H1 (cell line): Measurements from ENCODE around the gene PITPNM1. TPM values are rescaled to one million over a fixed set of nuclear protein-coding genes. Genes with fewer than 3 reads are reported as not detected.

ENCODE experiments used
- CTCF ChIA-PET: fragments of 300-600 bp; sonication (Branson Sonifier 250); formaldehyde crosslinking; loops from one replicate; lab custom pipeline; 2021; ENCODE audit not compliant: partially characterized antibody; lab: Charles Lee
- POLR2A ChIA-PET: fragments of 300-600 bp; sonication (Branson Sonifier 250); formaldehyde crosslinking; loops from one replicate; lab custom pipeline; 2021; ENCODE audit warnings: inconsistent platforms; ENCODE audit not compliant: partially characterized antibody; lab: Charles Lee
- DNase-seq, 2 experiments: peaks; one replicate each; pipeline versions ENCODE4 v3.0.0 to v3.0.0-alpha.2; 2010 to 2022; ENCODE audit warnings: low spot score in 2 of 2, low read depth in 1 of 2, mixed read lengths in 1 of 2
- FAIRE-seq: peaks from 2 replicates; lab custom pipeline; 2011; peaks lifted over from hg19 to GRCh38; lab: Jason Lieb, UNC
- H2AFZ ChIP-seq: 2 replicates; pipeline ENCODE4 v1.8.1; 2012; ENCODE audit warnings: low read length, inconsistent platforms
- H2AK5ac ChIP-seq: 2 replicates; pipeline ENCODE4 v1.6.1; 2013; ENCODE audit warnings: low read depth, low read length
- H2BK120ac ChIP-seq: replicated peaks from 2 replicates; pipeline ENCODE3; 2013; ENCODE audit warnings: low read depth, low read length, inconsistent platforms
- H2BK12ac ChIP-seq: 2 replicates; pipeline ENCODE4 v1.6.1; 2013; ENCODE audit warnings: low read depth, low read length
- H2BK15ac ChIP-seq: 2 replicates; pipeline ENCODE4 v1.6.1; 2013; ENCODE audit warnings: low read length
- H2BK20ac ChIP-seq: 2 replicates; pipeline ENCODE4 v1.6.1; 2013; ENCODE audit warnings: low read length
- H2BK5ac ChIP-seq: 2 replicates; pipeline ENCODE4 v1.6.1; 2013; ENCODE audit warnings: low read depth, low read length
- H3K14ac ChIP-seq: 2 replicates; pipeline ENCODE4 v1.6.1; 2013; ENCODE audit warnings: inconsistent platforms; ENCODE audit not compliant: insufficient read length
- H3K18ac ChIP-seq: 2 replicates; pipeline ENCODE4 v1.6.1; 2013; ENCODE audit warnings: low read length; ENCODE audit errors: extremely low read depth
- H3K23ac ChIP-seq: 2 replicates; pipeline ENCODE4 v1.6.1; 2013; ENCODE audit warnings: inconsistent platforms; ENCODE audit not compliant: insufficient read length
- H3K23me2 ChIP-seq: 2 replicates; pipeline ENCODE4 v1.6.1; 2013; ENCODE audit warnings: low read depth, low read length
- H3K27ac ChIP-seq: 2 replicates; pipeline ENCODE4 v1.6.1; 2011; ENCODE audit warnings: low read depth, low read length, inconsistent platforms
- H3K27me3 ChIP-seq, 4 experiments: replicated peaks in 1 of 4; 1 replicate in 1 of 4; 2 replicates in 3 of 4; pipeline versions ENCODE4 v1.6.1 to v1.8.1; 2011 to 2013; ENCODE audit warnings: low read length in 3 of 4, mild to moderate bottlenecking in 3 of 4, inconsistent platforms in 2 of 4, mixed read lengths in 2 of 4, moderate library complexity in 1 of 4; ENCODE audit not compliant: control insufficient read depth in 3 of 4, insufficient read depth in 3 of 4; ENCODE audit errors: extremely low read depth in 1 of 4
- H3K36me3 ChIP-seq, 4 experiments: 2 replicates each; pipeline versions ENCODE4 v1.6.1 to v1.8.1; 2011 to 2013; ENCODE audit warnings: mild to moderate bottlenecking in 4 of 4, low read length in 3 of 4, moderate library complexity in 2 of 4, control low read depth in 1 of 4, inconsistent platforms in 1 of 4; ENCODE audit not compliant: insufficient read depth in 4 of 4, control insufficient read depth in 2 of 4
- H3K4ac ChIP-seq: replicated peaks from 2 replicates; pipeline ENCODE3; 2013; ENCODE audit warnings: low read length, low read depth, mixed read lengths, inconsistent platforms; ENCODE audit not compliant: insufficient read length
- H3K4me1 ChIP-seq, 4 experiments: replicated peaks in 1 of 4; 1 replicate in 1 of 4; 2 replicates in 3 of 4; pipeline versions ENCODE4 v1.6.1 to v1.8.1; 2011 to 2013; ENCODE audit warnings: low read length in 3 of 4, inconsistent platforms in 2 of 4, mixed read lengths in 1 of 4; ENCODE audit not compliant: insufficient read depth in 4 of 4, control insufficient read depth in 3 of 4
- H3K4me2 ChIP-seq, 2 experiments: 2 replicates each; pipeline versions ENCODE4 v1.6.1 to v1.8.1; 2011 to 2013; ENCODE audit warnings: low read depth in 2 of 2, low read length in 2 of 2, control low read depth in 1 of 2, inconsistent platforms in 1 of 2, mild to moderate bottlenecking in 1 of 2; ENCODE audit not compliant: insufficient read depth in 1 of 2
- H3K4me3 ChIP-seq, 4 experiments: fragments of 200-600, 300-600 bp in 1 of 4; sonication (generic), shearing (Covaris generic), sonication (Bioruptor Twin) in 1 of 4; 2 replicates each; pipeline versions ENCODE4 v1.5.1 to v1.8.1; 2011 to 2016; ENCODE audit warnings: low read length in 4 of 4, low read depth in 3 of 4, control low read depth in 2 of 4, inconsistent platforms in 2 of 4, mild to moderate bottlenecking in 2 of 4, mixed read lengths in 1 of 4, moderate library complexity in 1 of 4; ENCODE audit not compliant: insufficient read depth in 2 of 4; ENCODE audit errors: extremely low read depth in 1 of 4
- H3K56ac ChIP-seq: replicated peaks from 2 replicates; pipeline ENCODE3; 2013; ENCODE audit warnings: low read depth, mild to moderate bottlenecking, mixed read lengths, low read length, inconsistent platforms; ENCODE audit not compliant: insufficient read length
- H3K79me1 ChIP-seq: 2 replicates; pipeline ENCODE4 v1.6.1; 2013; ENCODE audit warnings: low read depth, low read length, control low read depth
- H3K79me2 ChIP-seq, 2 experiments: 2 replicates each; pipeline versions ENCODE4 v1.6.1 to v1.8.1; 2012 to 2013; ENCODE audit warnings: low read length in 2 of 2, mild to moderate bottlenecking in 2 of 2, inconsistent platforms in 1 of 2; ENCODE audit not compliant: insufficient read depth in 2 of 2, control insufficient read depth in 1 of 2
- H3K9ac ChIP-seq, 4 experiments: replicated peaks in 1 of 4; 1 replicate in 1 of 4; 2 replicates in 3 of 4; pipeline versions ENCODE4 v1.6.1 to v1.8.1; 2011 to 2013; ENCODE audit warnings: low read depth in 3 of 4, low read length in 3 of 4, control low read depth in 2 of 4, mild to moderate bottlenecking in 2 of 4, moderate library complexity in 2 of 4, inconsistent platforms in 1 of 4; ENCODE audit errors: extremely low read depth in 1 of 4
- H3K9me3 ChIP-seq, 2 experiments: 2 replicates each; pipeline versions ENCODE4 v1.6.1 to v1.8.1; 2012 to 2013; ENCODE audit warnings: mild to moderate bottlenecking in 2 of 2, moderate library complexity in 2 of 2, control low read depth in 1 of 2, inconsistent platforms in 1 of 2, low read depth in 1 of 2, low read length in 1 of 2, mixed read lengths in 1 of 2; ENCODE audit not compliant: insufficient read depth in 2 of 2
- H4K20me1 ChIP-seq, 2 experiments: replicated peaks in 1 of 2; 2 replicates each; pipeline versions ENCODE3 to v1.8.1; 2011 to 2013; ENCODE audit warnings: inconsistent platforms in 2 of 2, low read length in 2 of 2, mild to moderate bottlenecking in 1 of 2; ENCODE audit not compliant: insufficient read depth in 2 of 2, control insufficient read depth in 1 of 2
- H4K5ac ChIP-seq: 2 replicates; pipeline ENCODE4 v1.6.1; 2013; ENCODE audit warnings: low read length, low read depth, mixed read lengths, inconsistent platforms; ENCODE audit not compliant: insufficient read length
- H4K8ac ChIP-seq: 2 replicates; pipeline ENCODE4 v1.8.0; 2013; ENCODE audit warnings: mild to moderate bottlenecking, moderate library complexity, low read length, inconsistent platforms; ENCODE audit not compliant: insufficient read depth; ENCODE audit errors: extremely low read depth
- H4K91ac ChIP-seq: replicated peaks from 2 replicates; pipeline ENCODE3; 2013; ENCODE audit warnings: low read length, mixed read lengths, inconsistent platforms; ENCODE audit not compliant: insufficient read length
- EGR1 ChIP-seq: IDR thresholded peaks from 2 replicates; pipeline ENCODE4 v1.6.1; 2011; ENCODE audit warnings: low read depth, low read length, borderline replicate concordance
- HDAC6 ChIP-seq: IDR thresholded peaks from one replicate; pipeline ENCODE4 v1.7.1; 2012; ENCODE audit warnings: low read depth, mild to moderate bottlenecking, inconsistent platforms, low read length, moderate library complexity
- KDM4A ChIP-seq: IDR thresholded peaks from one replicate; pipeline ENCODE4 v1.7.1; 2012; ENCODE audit warnings: low read depth, mild to moderate bottlenecking, moderate library complexity, low read length, inconsistent platforms; ENCODE audit not compliant: severe bottlenecking
- NANOG ChIP-seq: IDR thresholded peaks from 2 replicates; pipeline ENCODE4 v1.6.1; 2011; ENCODE audit warnings: low read length, low read depth, mild to moderate bottlenecking, inconsistent platforms; ENCODE audit not compliant: insufficient read depth, poor library complexity, severe bottlenecking
- SIRT6 ChIP-seq: IDR thresholded peaks from one replicate; pipeline ENCODE4 v1.7.1; 2012; ENCODE audit warnings: low read length, inconsistent platforms
- SIX5 ChIP-seq: IDR thresholded peaks from 2 replicates; pipeline ENCODE4 v1.6.1; 2011; ENCODE audit warnings: mild to moderate bottlenecking, low read depth, low read length
- SP2 ChIP-seq: IDR thresholded peaks from 2 replicates; pipeline ENCODE4 v1.6.1; 2012; ENCODE audit warnings: mild to moderate bottlenecking, low read length, inconsistent platforms
- TEAD4 ChIP-seq: IDR thresholded peaks from 2 replicates; pipeline ENCODE4 v1.6.1; 2012; ENCODE audit warnings: low read depth, low read length, inconsistent platforms, mixed read lengths
- WGBS, 2 experiments: shearing (Covaris generic) in 1 of 2; methylation state at CpG; one replicate each; pipeline versions ENCODE4 v1.1.6 to v1.1.7; 2013 to 2015; ENCODE audit warnings: low lambda C conversion rate in 2 of 2, mixed read lengths in 2 of 2, inconsistent platforms in 1 of 2, low coverage in 1 of 2, missing lambda C conversion rate in 1 of 2; ENCODE audit not compliant: insufficient replicate concordance in 2 of 2, insufficient coverage in 1 of 2, insufficient read length in 1 of 2; ENCODE audit errors: extremely low coverage in 1 of 2, missing lambda C conversion rate in 1 of 2; 5-methylcytosine and 5-hydroxymethylcytosine counted together
- polyA plus RNA-seq, 7 experiments: library from polyadenylated mRNA; depleted of rRNA in 3 of 7; stranded (reverse) in 5 of 7; unstranded in 2 of 7; fragments of >200 nt in 5 of 7; fragments of 200-250 nt in 2 of 7; gene quantifications; 1 replicate in 5 of 7; 2 replicates in 1 of 7; 4 replicates in 1 of 7; pipeline versions ENCODE4 v1.2.1 to v1.2.3, GENCODE V29; 2011 to 2013; ENCODE audit warnings: missing spikeins in 2 of 7, mixed read lengths in 2 of 7
- total RNA-seq: library from RNA; stranded (reverse); fragmentation: NEBNext Ultra II Directional; extraction: Animal tissue kit (Norgen Biotek cat#: 25700); gene quantifications from 2 replicates; pipeline ENCODE4 v1.2.1, GENCODE V29; 2021
- TF ChIP-seq, protein P1 (sequence below): IDR thresholded peaks from 2 replicates; pipeline ENCODE4 v1.6.1; 2011; ENCODE audit warnings: low read depth, mild to moderate bottlenecking, low read length; ENCODE audit not compliant: insufficient read depth

PITPNM1 gene
- total and polyA plus RNA-seq, 2 of the 8 experiments (the other 6 are each of a cell fraction or from before 2014, with no cell fraction given): 27.2 to 52.7 TPM

- DNase-seq (no peak), FAIRE-seq (no peak)
- peaks cover 0 to 10% (median 9%) of the 10 kb centered on the region in 4 experiments; a peak in 6 of 7 replicates for H3K27me3 ChIP-seq
- no peak overlapping the region for H2AFZ ChIP-seq
- CTCF ChIA-PET: interaction anchor here (1.0 to 1.4 kb wide), 2 partner anchors 10 to 139 kb away, joined by 3 read pairs; no protein-coding TSS in a partner anchor
- no peak overlapping the region for H2BK15ac ChIP-seq
- H4K20me1 ChIP-seq: peaks cover 0 to 6% of the 10 kb centered on the region in 2 experiments
- no peak overlapping the region; a peak in 1 of 7 replicates for H3K9ac ChIP-seq
- H2BK12ac ChIP-seq: no peak overlapping the region
- POLR2A ChIA-PET: interaction anchor here (1.1 to 2.1 kb wide), 2 partner anchors 16 to 20 kb away, joined by 3 to 7 read pairs; partner anchors contain the start of gene TMEM134
- no peak overlapping the region for H4K5ac ChIP-seq
- peak overlapping the region; percentile 35 for H4K91ac ChIP-seq
- H3K18ac ChIP-seq: no peak overlapping the region
- peak overlapping the region; percentile 68 for H4K8ac ChIP-seq
- H3K14ac ChIP-seq: no peak overlapping the region
- no peak overlapping the region; a peak in 1 of 4 replicates for H3K4me2 ChIP-seq
- no peak overlapping the region for H2BK120ac ChIP-seq
- H3K23me2 ChIP-seq: no peaks in the 10 kb centered on the region
- H3K36me3 ChIP-seq: peaks cover 0 to 3% (median 0%) of the 10 kb centered on the region in 4 experiments; a peak in 1 of 8 replicates
- H3K79me2 ChIP-seq: no peaks in the 10 kb centered on the region
- H3K4me3 ChIP-seq: no peak overlapping the region
- H3K79me1 ChIP-seq: no peaks in the 10 kb centered on the region
- no peaks in the 10 kb centered on the region for H3K9me3 ChIP-seq
- no peak overlapping the region for H2AK5ac ChIP-seq
- TF ChIP-seq, protein P1, sequence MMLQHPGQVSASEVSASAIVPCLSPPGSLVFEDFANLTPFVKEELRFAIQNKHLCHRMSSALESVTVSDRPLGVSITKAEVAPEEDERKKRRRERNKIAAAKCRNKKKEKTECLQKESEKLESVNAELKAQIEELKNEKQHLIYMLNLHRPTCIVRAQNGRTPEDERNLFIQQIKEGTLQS: no peak
- TF ChIP-seq KDM4A (no peak), SIRT6 (no peak), EGR1 (no peak), TEAD4 (no peak), NANOG (no peak), HDAC6 (no peak), SP2 (no peak), SIX5 (no peak)
- H3K23ac ChIP-seq: no peak overlapping the region
- no peak overlapping the region for H3K4ac ChIP-seq
- no peak overlapping the region for H2BK20ac ChIP-seq
- H3K56ac ChIP-seq: no peak overlapping the region
- no peak overlapping the region for H3K27ac ChIP-seq
- H3K4me1 ChIP-seq: peaks cover 0 to 3% (median 3%) of the 10 kb centered on the region in 4 experiments; a peak in 3 of 7 replicates
- WGBS, 2 experiments: 93% methylated on average over 11 of the region's 11 CpGs; no CpG with 5 or more reads in 1 of the 2 experiments
- H2BK5ac ChIP-seq: no peak overlapping the region
Observed at GRCh38 chr11:67484847-67485311, 20.3 kb downstream of the PITPNM1 start.
